LNCAP (cell line): ENCODE results near the gene STH.

Experiments
- TF ChIP-seq, protein P1 (sequence below): fragments of 450-650 bp; IDR thresholded peaks from 2 replicates; pipeline ENCODE4 v1.5.1; 2017; ENCODE audit warnings: mild to moderate bottlenecking

STH gene

DNA sequence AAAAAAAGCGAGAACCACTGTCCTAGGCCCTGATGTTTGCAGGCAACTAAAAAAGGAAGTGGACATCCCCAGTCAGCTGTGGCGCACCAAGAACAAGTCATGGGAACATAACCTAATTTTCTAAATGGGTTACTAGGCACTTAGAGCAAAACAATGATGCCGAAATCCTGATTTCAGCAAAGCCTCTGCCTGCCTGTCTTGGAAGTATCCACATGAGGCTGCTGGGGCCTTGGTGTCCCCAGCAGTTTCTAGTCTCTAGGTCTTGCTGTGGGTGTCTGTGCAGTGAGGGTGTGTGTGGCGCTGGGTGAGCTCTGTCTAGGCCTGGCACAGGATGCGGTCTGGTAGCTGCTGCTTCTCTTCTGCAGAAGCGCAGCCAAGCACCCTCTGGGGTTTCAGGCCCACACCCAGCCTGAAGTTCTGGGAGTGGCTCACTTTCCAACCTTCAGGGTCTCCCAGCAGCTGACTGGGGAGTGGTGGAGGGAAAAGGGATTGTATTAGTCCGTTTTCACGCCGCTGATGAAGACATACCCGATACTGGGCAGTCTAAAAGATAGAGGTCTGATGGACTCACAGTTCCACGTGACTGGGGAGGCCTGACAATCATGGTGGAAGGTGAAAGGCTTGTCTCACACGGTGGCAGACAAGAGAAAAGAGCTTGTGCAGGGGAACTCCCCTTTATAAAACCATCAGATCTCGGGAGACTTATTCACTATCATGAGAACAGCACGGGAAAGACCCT, 21.1 kb downstream of the STH start:
- TF ChIP-seq, protein P1, sequence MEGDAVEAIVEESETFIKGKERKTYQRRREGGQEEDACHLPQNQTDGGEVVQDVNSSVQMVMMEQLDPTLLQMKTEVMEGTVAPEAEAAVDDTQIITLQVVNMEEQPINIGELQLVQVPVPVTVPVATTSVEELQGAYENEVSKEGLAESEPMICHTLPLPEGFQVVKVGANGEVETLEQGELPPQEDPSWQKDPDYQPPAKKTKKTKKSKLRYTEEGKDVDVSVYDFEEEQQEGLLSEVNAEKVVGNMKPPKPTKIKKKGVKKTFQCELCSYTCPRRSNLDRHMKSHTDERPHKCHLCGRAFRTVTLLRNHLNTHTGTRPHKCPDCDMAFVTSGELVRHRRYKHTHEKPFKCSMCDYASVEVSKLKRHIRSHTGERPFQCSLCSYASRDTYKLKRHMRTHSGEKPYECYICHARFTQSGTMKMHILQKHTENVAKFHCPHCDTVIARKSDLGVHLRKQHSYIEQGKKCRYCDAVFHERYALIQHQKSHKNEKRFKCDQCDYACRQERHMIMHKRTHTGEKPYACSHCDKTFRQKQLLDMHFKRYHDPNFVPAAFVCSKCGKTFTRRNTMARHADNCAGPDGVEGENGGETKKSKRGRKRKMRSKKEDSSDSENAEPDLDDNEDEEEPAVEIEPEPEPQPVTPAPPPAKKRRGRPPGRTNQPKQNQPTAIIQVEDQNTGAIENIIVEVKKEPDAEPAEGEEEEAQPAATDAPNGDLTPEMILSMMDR = no peak

DNA sequence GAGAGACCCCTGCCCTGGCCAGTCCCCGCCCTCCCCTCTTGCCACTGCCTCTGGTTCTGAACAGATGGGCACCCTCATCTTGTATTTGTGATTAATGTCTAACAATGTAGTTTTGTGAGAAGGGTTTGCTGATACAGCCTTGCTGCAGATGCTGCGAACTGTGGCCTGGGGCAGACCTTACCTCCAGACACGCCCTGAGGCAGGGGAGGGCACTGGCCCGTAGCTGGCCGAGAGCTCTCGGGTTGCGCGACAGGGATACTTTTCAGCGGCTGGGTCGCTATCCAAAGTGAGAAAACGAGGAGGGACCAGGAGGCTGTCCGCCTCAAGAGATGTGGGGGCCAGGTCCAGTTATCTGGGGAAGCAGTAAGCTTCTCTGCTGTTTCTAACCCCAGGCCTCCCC, 21.9 kb downstream of the STH start:
- TF ChIP-seq, protein P1 = no peak

DNA sequence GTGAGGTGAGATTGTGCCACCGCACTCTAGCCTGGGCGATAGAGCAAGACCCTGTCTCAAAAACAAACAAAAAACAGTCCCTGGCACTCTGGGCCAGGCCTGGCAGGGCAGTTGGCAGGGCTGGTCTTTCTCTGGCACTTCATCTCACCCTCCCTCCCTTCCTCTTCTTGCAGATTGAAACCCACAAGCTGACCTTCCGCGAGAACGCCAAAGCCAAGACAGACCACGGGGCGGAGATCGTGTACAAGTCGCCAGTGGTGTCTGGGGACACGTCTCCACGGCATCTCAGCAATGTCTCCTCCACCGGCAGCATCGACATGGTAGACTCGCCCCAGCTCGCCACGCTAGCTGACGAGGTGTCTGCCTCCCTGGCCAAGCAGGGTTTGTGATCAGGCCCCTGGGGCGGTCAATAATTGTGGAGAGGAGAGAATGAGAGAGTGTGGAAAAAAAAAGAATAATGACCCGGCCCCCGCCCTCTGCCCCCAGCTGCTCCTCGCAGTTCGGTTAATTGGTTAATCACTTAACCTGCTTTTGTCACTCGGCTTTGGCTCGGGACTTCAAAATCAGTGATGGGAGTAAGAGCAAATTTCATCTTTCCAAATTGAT, 24.8 kb downstream of the STH start:
- TF ChIP-seq, protein P1 = no peak

DNA sequence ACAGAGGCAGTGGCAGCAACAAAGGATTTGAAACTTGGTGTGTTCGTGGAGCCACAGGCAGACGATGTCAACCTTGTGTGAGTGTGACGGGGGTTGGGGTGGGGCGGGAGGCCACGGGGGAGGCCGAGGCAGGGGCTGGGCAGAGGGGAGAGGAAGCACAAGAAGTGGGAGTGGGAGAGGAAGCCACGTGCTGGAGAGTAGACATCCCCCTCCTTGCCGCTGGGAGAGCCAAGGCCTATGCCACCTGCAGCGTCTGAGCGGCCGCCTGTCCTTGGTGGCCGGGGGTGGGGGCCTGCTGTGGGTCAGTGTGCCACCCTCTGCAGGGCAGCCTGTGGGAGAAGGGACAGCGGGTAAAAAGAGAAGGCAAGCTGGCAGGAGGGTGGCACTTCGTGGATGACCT, 25.5 kb downstream of the STH start:
- TF ChIP-seq, protein P1 = no peak

DNA sequence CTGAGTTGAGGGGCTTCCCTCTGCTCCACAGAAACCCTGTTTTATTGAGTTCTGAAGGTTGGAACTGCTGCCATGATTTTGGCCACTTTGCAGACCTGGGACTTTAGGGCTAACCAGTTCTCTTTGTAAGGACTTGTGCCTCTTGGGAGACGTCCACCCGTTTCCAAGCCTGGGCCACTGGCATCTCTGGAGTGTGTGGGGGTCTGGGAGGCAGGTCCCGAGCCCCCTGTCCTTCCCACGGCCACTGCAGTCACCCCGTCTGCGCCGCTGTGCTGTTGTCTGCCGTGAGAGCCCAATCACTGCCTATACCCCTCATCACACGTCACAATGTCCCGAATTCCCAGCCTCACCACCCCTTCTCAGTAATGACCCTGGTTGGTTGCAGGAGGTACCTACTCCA, 26.0 kb downstream of the STH start:
- TF ChIP-seq, protein P1 = no peak

DNA sequence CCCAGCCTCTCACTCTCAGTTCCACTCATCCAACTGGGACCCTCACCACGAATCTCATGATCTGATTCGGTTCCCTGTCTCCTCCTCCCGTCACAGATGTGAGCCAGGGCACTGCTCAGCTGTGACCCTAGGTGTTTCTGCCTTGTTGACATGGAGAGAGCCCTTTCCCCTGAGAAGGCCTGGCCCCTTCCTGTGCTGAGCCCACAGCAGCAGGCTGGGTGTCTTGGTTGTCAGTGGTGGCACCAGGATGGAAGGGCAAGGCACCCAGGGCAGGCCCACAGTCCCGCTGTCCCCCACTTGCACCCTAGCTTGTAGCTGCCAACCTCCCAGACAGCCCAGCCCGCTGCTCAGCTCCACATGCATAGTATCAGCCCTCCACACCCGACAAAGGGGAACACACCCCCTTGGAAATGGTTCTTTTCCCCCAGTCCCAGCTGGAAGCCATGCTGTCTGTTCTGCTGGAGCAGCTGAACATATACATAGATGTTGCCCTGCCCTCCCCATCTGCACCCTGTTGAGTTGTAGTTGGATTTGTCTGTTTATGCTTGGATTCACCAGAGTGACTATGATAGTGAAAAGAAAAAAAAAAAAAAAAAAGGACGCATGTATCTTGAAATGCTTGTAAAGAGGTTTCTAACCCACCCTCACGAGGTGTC, 26.6 kb downstream of the STH start:
- TF ChIP-seq, protein P1 = no peak

DNA sequence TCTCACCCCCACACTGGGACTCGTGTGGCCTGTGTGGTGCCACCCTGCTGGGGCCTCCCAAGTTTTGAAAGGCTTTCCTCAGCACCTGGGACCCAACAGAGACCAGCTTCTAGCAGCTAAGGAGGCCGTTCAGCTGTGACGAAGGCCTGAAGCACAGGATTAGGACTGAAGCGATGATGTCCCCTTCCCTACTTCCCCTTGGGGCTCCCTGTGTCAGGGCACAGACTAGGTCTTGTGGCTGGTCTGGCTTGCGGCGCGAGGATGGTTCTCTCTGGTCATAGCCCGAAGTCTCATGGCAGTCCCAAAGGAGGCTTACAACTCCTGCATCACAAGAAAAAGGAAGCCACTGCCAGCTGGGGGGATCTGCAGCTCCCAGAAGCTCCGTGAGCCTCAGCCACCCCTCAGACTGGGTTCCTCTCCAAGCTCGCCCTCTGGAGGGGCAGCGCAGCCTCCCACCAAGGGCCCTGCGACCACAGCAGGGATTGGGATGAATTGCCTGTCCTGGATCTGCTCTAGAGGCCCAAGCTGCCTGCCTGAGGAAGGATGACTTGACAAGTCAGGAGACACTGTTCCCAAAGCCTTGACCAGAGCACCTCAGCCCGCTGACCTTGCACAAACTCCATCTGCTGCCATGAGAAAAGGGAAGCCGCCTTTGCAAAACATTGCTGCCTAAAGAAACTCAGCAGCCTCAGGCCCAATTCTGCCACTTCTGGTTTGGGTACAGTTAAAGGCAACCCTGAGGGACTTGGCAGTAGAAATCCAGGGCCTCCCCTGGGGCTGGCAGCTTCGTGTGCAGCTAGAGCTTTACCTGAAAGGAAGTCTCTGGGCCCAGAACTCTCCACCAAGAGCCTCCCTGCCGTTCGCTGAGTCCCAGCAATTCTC, 27.4 kb downstream of the STH start:
- TF ChIP-seq, protein P1 = no peak
